Loucy (cell line): ENCODE data around the gene ZFYVE16.

ENCODE experiments used
- H2AFZ ChIP-seq: fragments of 200-600 bp; sonication (generic); 2 replicates; pipeline ENCODE4 v1.6.0; 2016; ENCODE audit warnings: antibody characterized with exemption, mild to moderate bottlenecking, low read length, moderate library complexity
- H3F3A ChIP-seq: fragments of 200-600 bp; 2 replicates; pipeline ENCODE4 v1.6.0; 2016; ENCODE audit warnings: antibody characterized with exemption, low read depth, mild to moderate bottlenecking
- H3K27me3 ChIP-seq: fragments of 200-600 bp; sonication (generic); 2 replicates; pipeline ENCODE4 v1.6.1; 2014; ENCODE audit warnings: low read length, mild to moderate bottlenecking; ENCODE audit not compliant: insufficient read depth, poor library complexity, severe bottlenecking
- H3K36me3 ChIP-seq: fragments of 200-600 bp; sonication (generic); 2 replicates; pipeline ENCODE4 v1.6.1; 2016; ENCODE audit warnings: low read length; ENCODE audit not compliant: insufficient read depth
- H3K4me1 ChIP-seq: fragments of 200-600 bp; sonication (generic); 2 replicates; pipeline ENCODE4 v1.5.1; 2014; ENCODE audit warnings: low read length, mild to moderate bottlenecking; ENCODE audit not compliant: insufficient read depth, poor library complexity, severe bottlenecking
- H3K4me2 ChIP-seq: fragments of 200-600 bp; sonication (generic); 2 replicates; pipeline ENCODE4 v1.6.0; 2014; ENCODE audit warnings: antibody characterized with exemption, low read length, low read depth, mild to moderate bottlenecking; ENCODE audit not compliant: poor library complexity, severe bottlenecking
- H3K4me3 ChIP-seq: fragments of 200-600 bp; sonication (generic); 2 replicates; pipeline ENCODE4 v1.5.1; 2014; ENCODE audit warnings: low read length, mild to moderate bottlenecking, mixed read lengths; ENCODE audit not compliant: poor library complexity, severe bottlenecking
- H3K79me2 ChIP-seq: fragments of 200-600 bp; sonication (generic); 2 replicates; pipeline ENCODE4 v1.6.1; 2014; ENCODE audit warnings: low read length; ENCODE audit not compliant: insufficient read depth
- H3K9ac ChIP-seq: fragments of 200-600 bp; sonication (generic); 2 replicates; pipeline ENCODE4 v1.6.0; 2014; ENCODE audit warnings: mild to moderate bottlenecking, low read depth, low read length, moderate library complexity; ENCODE audit not compliant: poor library complexity, severe bottlenecking
- H3K9me2 ChIP-seq: fragments of 200-600 bp; sonication (generic); replicated peaks from 2 replicates; pipeline ENCODE4 v1.6.1; 2016; ENCODE audit warnings: low read depth, low read length, mixed read lengths
- H3K9me3 ChIP-seq: fragments of 200-600 bp; sonication (generic); 2 replicates; pipeline ENCODE4 v1.6.1; 2014; ENCODE audit warnings: mild to moderate bottlenecking, antibody characterized with exemption, low read length, low read depth; ENCODE audit not compliant: insufficient read depth
- H4K20me1 ChIP-seq: fragments of 200-600 bp; sonication (generic); 2 replicates; pipeline ENCODE4 v1.6.0; 2014; ENCODE audit warnings: antibody characterized with exemption, low read length, mild to moderate bottlenecking; ENCODE audit not compliant: insufficient read depth, poor library complexity, severe bottlenecking
- EZH2phosphoT487 ChIP-seq: fragments of 200-600 bp; IDR thresholded peaks from 2 replicates; pipeline ENCODE4 v1.6.1; 2018; ENCODE audit warnings: antibody characterized with exemption, mild to moderate bottlenecking, moderate library complexity, borderline replicate concordance
- TF ChIP-seq, protein P1 (sequence below): fragments of 200-600 bp; sonication (generic); conservative IDR thresholded peaks from 2 replicates; pipeline ENCODE4 v1.5.1; 2014; ENCODE audit warnings: mild to moderate bottlenecking, antibody characterized with exemption, low read length

ZFYVE16 gene

DNA sequence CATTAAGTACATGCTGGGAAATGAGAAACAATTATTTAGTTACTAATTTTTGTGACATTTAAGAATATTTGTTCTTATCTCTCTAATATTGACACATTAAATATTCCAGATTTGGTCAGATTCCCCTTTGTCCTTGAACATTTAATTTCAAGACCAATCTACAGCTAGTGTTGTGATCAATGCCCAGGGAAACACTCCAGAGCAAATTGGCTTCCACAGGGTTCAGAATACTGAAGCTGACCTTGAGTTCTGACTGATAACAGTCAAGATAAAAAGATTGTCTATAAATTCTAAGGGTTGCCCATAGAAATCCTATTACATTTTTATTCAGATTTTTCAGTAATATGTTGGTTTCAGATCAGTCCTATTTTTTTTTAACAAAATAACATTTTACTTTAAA lies 31.3 kb downstream of the ZFYVE16 start:
- Histone ChIP-seq H3K79me2 (no peaks in the 10 kb centered on the region), H3K4me2 (no peak overlapping the region), H3K9me2 (no peaks in the 10 kb centered on the region), H4K20me1 (peaks cover 3% of the 10 kb centered on the region), H3K4me1 (peaks cover 9% of the 10 kb centered on the region), H3K27me3 (no peaks in the 10 kb centered on the region), H3K36me3 (peaks cover 63% of the 10 kb centered on the region), H3F3A (no peaks in the 10 kb centered on the region), H2AFZ (no peak overlapping the region), H3K4me3 (no peak overlapping the region), H3K9me3 (no peaks in the 10 kb centered on the region), H3K9ac (no peak overlapping the region)
- TF ChIP-seq EZH2phosphoT487, result no peak
- TF ChIP-seq, protein P1, sequence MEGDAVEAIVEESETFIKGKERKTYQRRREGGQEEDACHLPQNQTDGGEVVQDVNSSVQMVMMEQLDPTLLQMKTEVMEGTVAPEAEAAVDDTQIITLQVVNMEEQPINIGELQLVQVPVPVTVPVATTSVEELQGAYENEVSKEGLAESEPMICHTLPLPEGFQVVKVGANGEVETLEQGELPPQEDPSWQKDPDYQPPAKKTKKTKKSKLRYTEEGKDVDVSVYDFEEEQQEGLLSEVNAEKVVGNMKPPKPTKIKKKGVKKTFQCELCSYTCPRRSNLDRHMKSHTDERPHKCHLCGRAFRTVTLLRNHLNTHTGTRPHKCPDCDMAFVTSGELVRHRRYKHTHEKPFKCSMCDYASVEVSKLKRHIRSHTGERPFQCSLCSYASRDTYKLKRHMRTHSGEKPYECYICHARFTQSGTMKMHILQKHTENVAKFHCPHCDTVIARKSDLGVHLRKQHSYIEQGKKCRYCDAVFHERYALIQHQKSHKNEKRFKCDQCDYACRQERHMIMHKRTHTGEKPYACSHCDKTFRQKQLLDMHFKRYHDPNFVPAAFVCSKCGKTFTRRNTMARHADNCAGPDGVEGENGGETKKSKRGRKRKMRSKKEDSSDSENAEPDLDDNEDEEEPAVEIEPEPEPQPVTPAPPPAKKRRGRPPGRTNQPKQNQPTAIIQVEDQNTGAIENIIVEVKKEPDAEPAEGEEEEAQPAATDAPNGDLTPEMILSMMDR, result no peak

DNA sequence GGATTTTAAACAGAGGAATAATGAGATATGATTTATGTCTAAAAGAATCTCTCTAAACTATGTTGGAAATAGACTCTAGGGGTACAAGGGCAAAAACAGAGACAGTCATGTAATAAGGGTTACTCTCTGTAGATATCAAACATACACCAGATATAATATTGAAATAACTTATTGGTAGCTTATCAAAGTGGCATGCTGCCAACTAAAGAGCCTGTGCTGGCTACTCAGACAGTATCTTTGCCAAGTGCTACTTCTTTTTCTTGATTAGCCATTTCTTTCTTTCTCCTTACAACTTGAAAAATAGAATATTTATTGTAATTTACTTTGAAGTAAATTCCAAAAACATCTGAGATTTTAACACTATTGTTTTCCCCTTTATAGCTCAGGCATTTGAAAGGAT lies 34.9 kb downstream of the ZFYVE16 start:
- no peaks in the 10 kb centered on the region for H3K79me2 ChIP-seq
- no peak overlapping the region for H3K4me3 ChIP-seq
- H3K9me2 ChIP-seq, result no peaks in the 10 kb centered on the region
- peaks cover 3% of the 10 kb centered on the region for H4K20me1 ChIP-seq
- TF ChIP-seq, protein P1, result no peak
- no peak for TF ChIP-seq EZH2phosphoT487
- H3K9me3 ChIP-seq, result no peaks in the 10 kb centered on the region
- no peak overlapping the region for H3K4me2 ChIP-seq
- H3K36me3 ChIP-seq, result peaks cover 43% of the 10 kb centered on the region
- peaks cover 11% of the 10 kb centered on the region for H3K4me1 ChIP-seq
- H3K27me3 ChIP-seq, result no peaks in the 10 kb centered on the region
- H2AFZ ChIP-seq, result no peak overlapping the region
- H3F3A ChIP-seq, result no peaks in the 10 kb centered on the region
- H3K9ac ChIP-seq, result no peak overlapping the region

DNA sequence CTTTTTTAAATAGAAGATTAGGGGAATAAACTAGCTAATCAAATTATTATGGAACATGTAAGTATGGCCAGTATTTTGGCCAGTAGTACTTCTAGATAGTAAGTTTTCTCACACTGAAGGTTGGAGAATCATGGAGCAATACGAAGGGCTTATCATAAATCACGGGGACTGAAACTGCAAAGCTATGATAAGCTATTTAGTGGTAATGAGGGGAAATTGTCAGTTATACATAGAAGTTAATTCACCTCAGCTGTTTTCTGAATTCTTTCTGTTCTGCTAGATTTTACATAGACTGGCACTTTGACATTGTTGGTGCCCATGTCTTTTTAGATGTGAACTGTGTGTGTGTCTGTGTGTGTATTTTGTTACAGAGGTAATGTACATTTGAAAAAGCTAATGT lies 45.5 kb downstream of the ZFYVE16 start:
- Histone ChIP-seq H3K4me1 (peaks cover 28% of the 10 kb centered on the region), H3K36me3 (peaks cover 23% of the 10 kb centered on the region; the same call in 1 of the 2 replicates), H3K9ac (peak overlapping the region; percentile 47), H2AFZ (no peak overlapping the region), H3K27me3 (no peaks in the 10 kb centered on the region), H3K4me3 (peak overlapping the region; percentile 18), H3K79me2 (no peaks in the 10 kb centered on the region), H3K4me2 (peak overlapping the region; percentile 62), H3K9me3 (no peaks in the 10 kb centered on the region), H4K20me1 (no peaks in the 10 kb centered on the region), H3K9me2 (no peaks in the 10 kb centered on the region), H3F3A (peaks cover 8% of the 10 kb centered on the region; the same call in 1 of the 2 replicates)
- TF ChIP-seq, protein P1, result no peak
- no peak for TF ChIP-seq EZH2phosphoT487
